H1 (cell line): ENCODE data around the gene COL2A1. TPM values are rescaled to one million over a fixed set of nuclear protein-coding genes. Genes with fewer than 3 reads are reported as not detected.

ENCODE experiments used
- CTCF ChIA-PET: fragments of 300-600 bp; sonication (Branson Sonifier 250); formaldehyde crosslinking; loops from one replicate; lab custom pipeline; 2021; ENCODE audit not compliant: partially characterized antibody; lab: Charles Lee
- POLR2A ChIA-PET: fragments of 300-600 bp; sonication (Branson Sonifier 250); formaldehyde crosslinking; loops from one replicate; lab custom pipeline; 2021; ENCODE audit warnings: inconsistent platforms; ENCODE audit not compliant: partially characterized antibody; lab: Charles Lee
- DNase-seq, 2 experiments: peaks; one replicate each; pipeline versions ENCODE4 v3.0.0 to v3.0.0-alpha.2; 2010 to 2022; ENCODE audit warnings: low spot score in 2 of 2, low read depth in 1 of 2, mixed read lengths in 1 of 2
- FAIRE-seq: peaks from 2 replicates; lab custom pipeline; 2011; peaks lifted over from hg19 to GRCh38; lab: Jason Lieb, UNC
- H2AFZ ChIP-seq: 2 replicates; pipeline ENCODE4 v1.8.1; 2012; ENCODE audit warnings: low read length, inconsistent platforms
- H2AK5ac ChIP-seq: 2 replicates; pipeline ENCODE4 v1.6.1; 2013; ENCODE audit warnings: low read depth, low read length
- H2BK120ac ChIP-seq: replicated peaks from 2 replicates; pipeline ENCODE3; 2013; ENCODE audit warnings: low read depth, low read length, inconsistent platforms
- H2BK12ac ChIP-seq: 2 replicates; pipeline ENCODE4 v1.6.1; 2013; ENCODE audit warnings: low read depth, low read length
- H2BK15ac ChIP-seq: 2 replicates; pipeline ENCODE4 v1.6.1; 2013; ENCODE audit warnings: low read length
- H2BK20ac ChIP-seq: 2 replicates; pipeline ENCODE4 v1.6.1; 2013; ENCODE audit warnings: low read length
- H2BK5ac ChIP-seq: 2 replicates; pipeline ENCODE4 v1.6.1; 2013; ENCODE audit warnings: low read depth, low read length
- H3K14ac ChIP-seq: 2 replicates; pipeline ENCODE4 v1.6.1; 2013; ENCODE audit warnings: inconsistent platforms; ENCODE audit not compliant: insufficient read length
- H3K18ac ChIP-seq: 2 replicates; pipeline ENCODE4 v1.6.1; 2013; ENCODE audit warnings: low read length; ENCODE audit errors: extremely low read depth
- H3K23ac ChIP-seq: 2 replicates; pipeline ENCODE4 v1.6.1; 2013; ENCODE audit warnings: inconsistent platforms; ENCODE audit not compliant: insufficient read length
- H3K23me2 ChIP-seq: 2 replicates; pipeline ENCODE4 v1.6.1; 2013; ENCODE audit warnings: low read depth, low read length
- H3K27ac ChIP-seq: 2 replicates; pipeline ENCODE4 v1.6.1; 2011; ENCODE audit warnings: low read depth, low read length, inconsistent platforms
- H3K27me3 ChIP-seq, 4 experiments: replicated peaks in 1 of 4; 1 replicate in 1 of 4; 2 replicates in 3 of 4; pipeline versions ENCODE4 v1.6.1 to v1.8.1; 2011 to 2013; ENCODE audit warnings: low read length in 3 of 4, mild to moderate bottlenecking in 3 of 4, inconsistent platforms in 2 of 4, mixed read lengths in 2 of 4, moderate library complexity in 1 of 4; ENCODE audit not compliant: control insufficient read depth in 3 of 4, insufficient read depth in 3 of 4; ENCODE audit errors: extremely low read depth in 1 of 4
- H3K36me3 ChIP-seq, 4 experiments: 2 replicates each; pipeline versions ENCODE4 v1.6.1 to v1.8.1; 2011 to 2013; ENCODE audit warnings: mild to moderate bottlenecking in 4 of 4, low read length in 3 of 4, moderate library complexity in 2 of 4, control low read depth in 1 of 4, inconsistent platforms in 1 of 4; ENCODE audit not compliant: insufficient read depth in 4 of 4, control insufficient read depth in 2 of 4
- H3K4ac ChIP-seq: replicated peaks from 2 replicates; pipeline ENCODE3; 2013; ENCODE audit warnings: low read length, low read depth, mixed read lengths, inconsistent platforms; ENCODE audit not compliant: insufficient read length
- H3K4me1 ChIP-seq, 4 experiments: replicated peaks in 1 of 4; 1 replicate in 1 of 4; 2 replicates in 3 of 4; pipeline versions ENCODE4 v1.6.1 to v1.8.1; 2011 to 2013; ENCODE audit warnings: low read length in 3 of 4, inconsistent platforms in 2 of 4, mixed read lengths in 1 of 4; ENCODE audit not compliant: insufficient read depth in 4 of 4, control insufficient read depth in 3 of 4
- H3K4me2 ChIP-seq, 2 experiments: 2 replicates each; pipeline versions ENCODE4 v1.6.1 to v1.8.1; 2011 to 2013; ENCODE audit warnings: low read depth in 2 of 2, low read length in 2 of 2, control low read depth in 1 of 2, inconsistent platforms in 1 of 2, mild to moderate bottlenecking in 1 of 2; ENCODE audit not compliant: insufficient read depth in 1 of 2
- H3K4me3 ChIP-seq, 4 experiments: fragments of 200-600, 300-600 bp in 1 of 4; sonication (generic), shearing (Covaris generic), sonication (Bioruptor Twin) in 1 of 4; 2 replicates each; pipeline versions ENCODE4 v1.5.1 to v1.8.1; 2011 to 2016; ENCODE audit warnings: low read length in 4 of 4, low read depth in 3 of 4, control low read depth in 2 of 4, inconsistent platforms in 2 of 4, mild to moderate bottlenecking in 2 of 4, mixed read lengths in 1 of 4, moderate library complexity in 1 of 4; ENCODE audit not compliant: insufficient read depth in 2 of 4; ENCODE audit errors: extremely low read depth in 1 of 4
- H3K56ac ChIP-seq: replicated peaks from 2 replicates; pipeline ENCODE3; 2013; ENCODE audit warnings: low read depth, mild to moderate bottlenecking, mixed read lengths, low read length, inconsistent platforms; ENCODE audit not compliant: insufficient read length
- H3K79me1 ChIP-seq: 2 replicates; pipeline ENCODE4 v1.6.1; 2013; ENCODE audit warnings: low read depth, low read length, control low read depth
- H3K79me2 ChIP-seq, 2 experiments: 2 replicates each; pipeline versions ENCODE4 v1.6.1 to v1.8.1; 2012 to 2013; ENCODE audit warnings: low read length in 2 of 2, mild to moderate bottlenecking in 2 of 2, inconsistent platforms in 1 of 2; ENCODE audit not compliant: insufficient read depth in 2 of 2, control insufficient read depth in 1 of 2
- H3K9ac ChIP-seq, 4 experiments: replicated peaks in 1 of 4; 1 replicate in 1 of 4; 2 replicates in 3 of 4; pipeline versions ENCODE4 v1.6.1 to v1.8.1; 2011 to 2013; ENCODE audit warnings: low read depth in 3 of 4, low read length in 3 of 4, control low read depth in 2 of 4, mild to moderate bottlenecking in 2 of 4, moderate library complexity in 2 of 4, inconsistent platforms in 1 of 4; ENCODE audit errors: extremely low read depth in 1 of 4
- H3K9me3 ChIP-seq, 2 experiments: 2 replicates each; pipeline versions ENCODE4 v1.6.1 to v1.8.1; 2012 to 2013; ENCODE audit warnings: mild to moderate bottlenecking in 2 of 2, moderate library complexity in 2 of 2, control low read depth in 1 of 2, inconsistent platforms in 1 of 2, low read depth in 1 of 2, low read length in 1 of 2, mixed read lengths in 1 of 2; ENCODE audit not compliant: insufficient read depth in 2 of 2
- H4K20me1 ChIP-seq, 2 experiments: replicated peaks in 1 of 2; 2 replicates each; pipeline versions ENCODE3 to v1.8.1; 2011 to 2013; ENCODE audit warnings: inconsistent platforms in 2 of 2, low read length in 2 of 2, mild to moderate bottlenecking in 1 of 2; ENCODE audit not compliant: insufficient read depth in 2 of 2, control insufficient read depth in 1 of 2
- H4K5ac ChIP-seq: 2 replicates; pipeline ENCODE4 v1.6.1; 2013; ENCODE audit warnings: low read length, low read depth, mixed read lengths, inconsistent platforms; ENCODE audit not compliant: insufficient read length
- H4K8ac ChIP-seq: 2 replicates; pipeline ENCODE4 v1.8.0; 2013; ENCODE audit warnings: mild to moderate bottlenecking, moderate library complexity, low read length, inconsistent platforms; ENCODE audit not compliant: insufficient read depth; ENCODE audit errors: extremely low read depth
- H4K91ac ChIP-seq: replicated peaks from 2 replicates; pipeline ENCODE3; 2013; ENCODE audit warnings: low read length, mixed read lengths, inconsistent platforms; ENCODE audit not compliant: insufficient read length
- CBX8 ChIP-seq: fragments of 300-800, 300-1000 bp; sonication (generic); IDR thresholded peaks from 2 replicates; pipeline ENCODE4 v1.7.1; 2016; ENCODE audit warnings: low read depth, low read length, borderline replicate concordance
- CHD1 ChIP-seq: IDR thresholded peaks from 2 replicates; pipeline ENCODE4 v1.6.1; 2012; ENCODE audit warnings: low read depth, low read length, improper control_type of control experiment
- EGR1 ChIP-seq: IDR thresholded peaks from 2 replicates; pipeline ENCODE4 v1.6.1; 2011; ENCODE audit warnings: low read depth, low read length, borderline replicate concordance
- GABPA ChIP-seq: IDR thresholded peaks from 2 replicates; pipeline ENCODE4 v1.6.1; 2011; ENCODE audit warnings: mild to moderate bottlenecking, low read length, moderate library complexity, borderline replicate concordance; ENCODE audit not compliant: insufficient read depth
- POLR2AphosphoS5 ChIP-seq: IDR thresholded peaks from 2 replicates; pipeline ENCODE4 v1.6.1; 2011; ENCODE audit warnings: low read depth, low read length
- WGBS, 2 experiments: shearing (Covaris generic) in 1 of 2; methylation state at CpG; one replicate each; pipeline versions ENCODE4 v1.1.6 to v1.1.7; 2013 to 2015; ENCODE audit warnings: low lambda C conversion rate in 2 of 2, mixed read lengths in 2 of 2, inconsistent platforms in 1 of 2, low coverage in 1 of 2, missing lambda C conversion rate in 1 of 2; ENCODE audit not compliant: insufficient replicate concordance in 2 of 2, insufficient coverage in 1 of 2, insufficient read length in 1 of 2; ENCODE audit errors: extremely low coverage in 1 of 2, missing lambda C conversion rate in 1 of 2; 5-methylcytosine and 5-hydroxymethylcytosine counted together
- polyA plus RNA-seq, 7 experiments: library from polyadenylated mRNA; depleted of rRNA in 3 of 7; stranded (reverse) in 5 of 7; unstranded in 2 of 7; fragments of >200 nt in 5 of 7; fragments of 200-250 nt in 2 of 7; gene quantifications; 1 replicate in 5 of 7; 2 replicates in 1 of 7; 4 replicates in 1 of 7; pipeline versions ENCODE4 v1.2.1 to v1.2.3, GENCODE V29; 2011 to 2013; ENCODE audit warnings: missing spikeins in 2 of 7, mixed read lengths in 2 of 7
- total RNA-seq: library from RNA; stranded (reverse); fragmentation: NEBNext Ultra II Directional; extraction: Animal tissue kit (Norgen Biotek cat#: 25700); gene quantifications from 2 replicates; pipeline ENCODE4 v1.2.1, GENCODE V29; 2021

The COL2A1 gene
- total and polyA plus RNA-seq, 2 of the 8 experiments (the other 6 are each of a cell fraction or from before 2014, with no cell fraction given): 4.2 to 14.6 TPM

DNA sequence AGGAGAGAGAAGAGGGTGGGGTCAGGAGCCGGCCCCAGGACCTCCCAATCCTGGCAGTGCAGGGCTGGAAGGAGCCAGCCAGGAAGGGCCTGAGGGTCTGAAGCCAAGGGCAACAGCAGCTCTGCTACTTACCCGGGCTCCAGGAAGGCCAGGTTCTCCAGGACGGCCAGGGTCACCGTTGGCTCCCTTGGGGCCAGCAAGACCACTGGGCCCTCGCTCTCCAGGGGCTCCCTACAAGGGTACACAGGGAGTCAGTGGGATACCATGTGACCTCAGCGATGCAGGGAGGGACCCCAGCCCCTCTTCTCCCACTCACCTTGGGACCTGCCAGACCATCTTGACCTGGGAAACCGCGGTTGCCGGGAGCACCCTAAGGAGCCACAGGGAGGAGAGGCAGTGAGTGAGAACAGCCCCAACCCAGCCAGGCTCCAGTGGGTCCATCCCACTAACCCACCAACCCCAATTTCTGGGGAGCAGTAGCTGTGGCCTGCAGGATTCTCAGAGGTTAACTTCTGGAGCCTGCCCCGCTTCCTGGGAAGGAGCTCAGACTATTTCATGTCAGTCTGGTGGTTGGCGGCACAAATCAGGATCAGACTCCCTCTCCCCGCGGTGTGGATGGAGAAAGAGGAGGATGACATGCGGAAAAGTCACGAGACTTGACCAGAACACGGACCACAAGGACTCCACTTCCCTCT is 18.5 kb downstream of the COL2A1 start:
- no peak overlapping the region for H3K18ac ChIP-seq
- H3K4me1 ChIP-seq: peaks cover 0 to 7% (median 3%) of the 10 kb centered on the region in 4 experiments; a peak in 4 of 7 replicates
- no peak overlapping the region for H2AK5ac ChIP-seq
- peaks cover 0 to 2% of the 10 kb centered on the region in 2 experiments for H4K20me1 ChIP-seq
- no peak overlapping the region for H4K8ac ChIP-seq
- H3K79me1 ChIP-seq: no peaks in the 10 kb centered on the region
- H4K91ac ChIP-seq: no peak overlapping the region
- H4K5ac ChIP-seq: no peak overlapping the region
- H3K27me3 ChIP-seq: peaks cover 0 to 2% (median 0%) of the 10 kb centered on the region in 4 experiments; a peak in 2 of 7 replicates
- H3K56ac ChIP-seq: no peak overlapping the region
- H3K27ac ChIP-seq: no peak overlapping the region
- no peak for DNase-seq
- H2BK20ac ChIP-seq: no peak overlapping the region
- H3K9ac ChIP-seq: no peak overlapping the region
- H3K9me3 ChIP-seq: no peaks in the 10 kb centered on the region
- H2BK12ac ChIP-seq: no peak overlapping the region
- TF ChIP-seq EGR1 (no peak), POLR2AphosphoS5 (no peak), CBX8 (no peak), CHD1 (no peak), GABPA (no peak)
- H3K4me3 ChIP-seq: no peak overlapping the region
- no peak overlapping the region; the same call in 1 of the 2 replicates for H2BK5ac ChIP-seq
- H3K23me2 ChIP-seq: no peaks in the 10 kb centered on the region
- H2BK120ac ChIP-seq: no peak overlapping the region
- H3K4me2 ChIP-seq: no peak overlapping the region
- no peak overlapping the region for H2BK15ac ChIP-seq
- WGBS, 2 experiments: 90% methylated on average over 16 of the region's 16 CpGs; no CpG with 5 or more reads in 1 of the 2 experiments
- H3K14ac ChIP-seq: no peak overlapping the region
- ChIA-PET CTCF (no interaction called here), POLR2A (no interaction called here)
- no peak overlapping the region for H3K23ac ChIP-seq
- H2AFZ ChIP-seq: no peak overlapping the region
- no peak for FAIRE-seq
- H3K79me2 ChIP-seq: no peaks in the 10 kb centered on the region
- no peaks in the 10 kb centered on the region for H3K36me3 ChIP-seq
- H3K4ac ChIP-seq: no peak overlapping the region
